ENCODE data around the gene PIK3R1.

Gene PIK3R1

DNA sequence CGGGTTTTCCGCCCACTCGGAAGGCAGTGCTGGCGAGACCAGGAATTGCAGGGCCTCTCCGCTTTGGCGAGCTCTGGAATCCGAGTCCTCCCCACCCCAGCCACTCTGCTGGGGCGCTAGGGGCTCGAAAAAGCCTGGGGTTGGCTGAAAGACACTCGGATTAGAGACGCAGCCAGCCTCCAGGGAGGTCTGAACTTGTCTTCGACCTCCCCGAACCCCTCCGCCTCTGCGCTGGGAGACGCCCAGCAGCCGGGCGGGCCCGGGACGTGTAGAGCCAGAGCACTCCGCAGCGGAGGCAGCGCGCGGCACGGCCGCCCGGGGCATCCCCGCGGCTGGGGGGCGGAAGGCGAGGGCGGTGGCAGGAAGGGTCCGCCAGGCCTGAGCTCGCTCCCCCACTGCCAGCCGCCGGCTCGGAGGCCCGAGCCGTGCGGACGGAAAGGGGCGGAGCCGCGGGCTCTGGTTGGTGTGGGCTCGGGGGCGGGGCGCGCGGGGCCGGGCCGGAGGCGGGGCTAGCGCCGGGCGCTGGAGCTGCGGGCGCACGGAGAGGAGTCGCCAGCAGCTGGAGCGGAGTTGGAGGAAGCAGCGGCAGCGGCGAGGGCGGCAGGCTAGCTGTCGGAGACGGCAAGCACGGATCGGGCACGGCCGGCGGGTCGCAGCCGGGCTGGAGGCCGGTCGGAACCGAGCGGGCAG, at the start of gene PIK3R1:
TSS of gene PIK3R1 (plus strand) at position 549 of the 690 bp plus-strand sequence. CDS start 10,920 bp downstream, outside the sequence.
- peak; percentile 93 for DNase-seq

DNA sequence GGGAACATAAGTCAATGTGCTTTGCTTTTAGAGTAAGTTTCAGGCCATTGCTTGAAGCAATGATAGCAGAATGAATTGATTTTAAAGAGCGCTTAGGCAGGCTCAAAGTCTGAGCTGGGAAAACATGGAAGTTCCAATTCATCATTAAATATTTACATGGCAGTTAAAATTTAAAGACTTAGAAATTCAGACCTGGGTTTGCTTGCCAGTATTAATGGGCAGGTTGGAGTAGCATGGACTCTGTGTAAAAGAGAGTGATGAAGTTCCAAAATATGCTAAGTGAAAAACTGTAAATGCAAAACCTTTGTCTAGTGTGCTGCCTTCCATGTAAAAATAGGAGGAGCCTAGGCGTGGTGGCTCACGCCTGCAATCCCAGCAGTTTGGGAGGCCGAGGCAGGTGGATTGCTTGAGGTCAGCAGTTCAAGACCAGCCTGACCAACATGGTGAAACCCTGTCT, 48.3 kb upstream of the PIK3R1 start:
- no peak for DNase-seq

DNA sequence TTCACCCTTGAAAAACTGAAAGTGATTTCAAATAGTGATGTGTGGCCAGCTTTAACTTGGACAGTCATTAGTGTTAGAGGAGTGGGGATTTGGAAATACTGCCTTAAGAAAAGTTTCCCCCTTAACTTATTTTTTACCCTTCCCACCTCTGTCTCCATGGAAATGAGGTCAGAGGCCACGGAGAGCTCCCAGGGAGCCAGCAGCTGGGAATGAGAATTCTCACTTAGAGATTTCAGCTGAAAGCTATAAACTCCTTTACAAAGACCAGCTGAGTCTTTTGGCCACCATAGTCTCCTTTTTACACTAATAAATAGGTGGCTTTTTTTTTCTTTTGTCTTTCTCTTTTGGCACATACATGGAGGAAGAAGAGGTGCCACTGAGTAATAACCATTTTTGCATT, 45.7 kb upstream of the PIK3R1 start:
- DNase-seq, result no peak

DNA sequence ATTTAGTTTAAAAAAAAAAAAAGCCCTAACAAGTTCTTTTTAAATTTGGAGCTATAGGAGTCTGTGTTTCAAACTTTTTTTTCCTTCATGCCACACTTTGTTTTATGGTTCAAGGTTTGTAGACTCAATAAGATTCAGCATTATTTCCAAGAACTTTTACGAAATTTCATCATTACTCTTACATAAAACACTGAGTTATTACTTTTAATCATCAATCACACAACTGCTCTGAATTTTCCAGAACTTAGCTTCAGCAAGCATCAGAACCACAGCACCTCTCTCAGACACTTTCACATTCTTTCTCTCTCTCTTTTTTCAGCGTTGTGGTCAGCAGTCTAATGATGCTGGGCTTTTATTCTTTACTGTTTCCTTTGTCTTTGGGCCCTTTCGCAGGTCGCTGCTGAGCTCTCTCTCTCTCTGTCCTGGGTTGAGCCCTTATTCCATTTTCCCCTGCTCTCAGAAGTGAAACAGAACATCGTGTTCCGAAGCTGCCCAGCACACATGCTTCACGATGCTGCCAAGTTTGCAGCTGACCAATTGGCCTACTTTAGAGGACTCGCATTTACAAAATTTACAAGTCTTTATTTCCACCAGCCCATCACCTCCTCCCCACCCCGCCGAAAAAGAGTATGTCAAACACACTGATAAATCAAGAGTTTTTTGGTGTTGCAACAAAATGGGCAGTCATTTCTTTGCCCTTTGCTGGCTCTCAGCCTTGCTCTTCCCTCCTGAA, 44.6 kb upstream of the PIK3R1 start:
- DNase-seq, result no peak

DNA sequence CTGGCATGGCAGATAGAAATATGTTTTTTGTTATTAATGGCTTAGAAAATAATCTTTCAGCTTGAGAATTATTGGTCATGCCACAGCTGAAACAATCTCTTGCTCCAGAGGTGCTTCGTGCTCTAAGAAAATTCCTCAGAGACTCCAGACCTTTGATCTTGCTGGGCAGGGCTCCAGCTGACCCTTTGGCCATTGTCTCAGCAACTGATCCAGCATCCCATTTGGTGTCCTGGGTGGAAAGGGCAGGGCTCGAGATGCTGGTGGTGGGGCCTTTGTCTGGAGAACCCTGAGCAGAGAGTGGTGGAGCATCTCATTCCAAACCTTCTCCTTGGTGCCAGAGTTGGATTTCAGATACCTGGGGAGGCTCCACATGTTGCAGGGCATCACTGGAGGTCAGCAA, 43.2 kb upstream of the PIK3R1 start:
- no peak for DNase-seq

DNA sequence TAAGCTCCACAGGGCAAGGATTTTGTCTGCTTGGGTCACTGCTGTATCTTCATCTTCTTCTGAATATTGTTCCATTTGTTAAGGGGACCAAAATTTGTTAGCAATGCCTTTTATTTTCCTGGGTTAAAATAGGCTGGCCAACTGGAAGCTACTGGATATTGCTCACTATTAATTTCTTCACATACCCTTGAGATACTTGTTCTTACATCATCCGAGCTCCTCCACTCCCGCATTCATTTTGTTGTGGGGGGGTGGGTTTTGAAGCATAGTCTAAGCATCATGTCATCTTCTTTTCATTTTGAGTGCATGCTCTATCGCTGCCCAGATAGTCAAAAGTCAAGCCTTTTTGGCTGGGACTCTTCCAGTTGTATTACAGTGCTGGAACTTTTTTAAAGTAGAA, 42.5 kb upstream of the PIK3R1 start:
- no peak for DNase-seq

DNA sequence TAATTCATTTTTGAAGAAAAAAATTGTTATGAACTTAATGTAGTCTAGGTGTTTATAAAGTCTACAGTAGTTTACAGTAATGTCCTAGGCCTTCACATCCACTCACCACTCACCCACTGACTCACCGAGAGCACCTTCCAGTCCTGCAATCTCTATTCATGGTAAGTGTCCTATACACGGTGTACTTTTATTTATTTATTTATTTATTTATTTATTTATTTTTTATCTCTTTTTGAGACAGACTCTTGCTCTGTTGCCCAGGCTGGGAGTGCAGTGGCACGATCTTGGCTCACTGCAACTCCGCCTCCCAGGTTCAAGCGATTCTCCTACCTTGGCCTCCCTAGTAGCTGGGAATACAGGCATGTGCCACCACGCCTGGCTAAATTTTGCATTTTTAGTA, 39.3 kb upstream of the PIK3R1 start:
- no peak for DNase-seq

DNA sequence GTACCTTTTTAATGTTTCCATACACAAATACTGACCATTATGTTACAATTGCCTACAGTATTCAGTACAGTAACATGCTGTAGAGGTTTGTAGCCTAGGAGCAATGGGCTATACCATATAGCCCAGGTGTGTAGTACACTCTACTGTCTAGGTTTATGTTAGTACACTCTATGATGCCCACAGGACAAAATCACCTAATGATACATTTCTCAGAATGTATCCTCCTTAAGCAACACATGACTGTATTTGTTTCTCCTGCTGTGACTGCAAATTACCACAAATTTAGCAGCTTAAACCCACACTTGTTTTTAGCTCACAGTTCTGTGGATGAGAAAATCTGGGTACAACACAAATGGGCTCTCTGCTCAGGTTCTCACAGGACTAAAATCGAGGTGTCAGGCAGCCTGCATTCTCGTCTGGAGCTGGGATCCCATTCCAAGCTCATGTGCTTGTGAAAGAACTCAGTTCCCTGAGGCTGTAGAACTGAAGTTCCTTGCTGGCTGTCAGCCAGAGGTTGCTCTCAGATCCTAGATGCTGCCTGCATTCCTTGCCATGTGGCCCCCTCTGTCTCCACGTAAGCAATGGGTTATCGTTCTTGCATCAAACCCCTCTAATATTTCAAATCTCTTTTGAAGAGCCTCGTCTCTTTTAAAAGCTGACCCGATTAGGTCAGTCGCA, 38.6 kb upstream of the PIK3R1 start:
- no peak for DNase-seq

DNA sequence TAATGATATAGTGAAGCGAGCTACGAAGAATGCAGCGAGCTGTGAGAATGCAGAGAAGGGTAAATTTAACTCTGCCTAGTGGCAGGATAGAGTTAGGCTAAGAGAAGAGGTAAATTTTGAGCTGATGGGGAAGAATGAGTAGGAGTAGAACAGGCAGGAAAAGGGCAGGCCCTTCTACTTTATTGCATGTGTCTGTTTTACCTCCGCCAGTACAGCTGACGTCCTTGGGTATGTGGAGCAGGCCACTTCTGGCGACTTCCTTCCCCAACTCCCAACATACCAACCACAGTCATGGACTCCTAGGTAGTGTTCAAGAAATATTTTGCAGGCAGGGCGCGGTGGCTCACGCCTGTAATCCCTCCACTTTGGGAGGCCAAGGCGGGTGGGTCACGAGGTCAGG, 37.9 kb upstream of the PIK3R1 start:
- no peak for DNase-seq

DNA sequence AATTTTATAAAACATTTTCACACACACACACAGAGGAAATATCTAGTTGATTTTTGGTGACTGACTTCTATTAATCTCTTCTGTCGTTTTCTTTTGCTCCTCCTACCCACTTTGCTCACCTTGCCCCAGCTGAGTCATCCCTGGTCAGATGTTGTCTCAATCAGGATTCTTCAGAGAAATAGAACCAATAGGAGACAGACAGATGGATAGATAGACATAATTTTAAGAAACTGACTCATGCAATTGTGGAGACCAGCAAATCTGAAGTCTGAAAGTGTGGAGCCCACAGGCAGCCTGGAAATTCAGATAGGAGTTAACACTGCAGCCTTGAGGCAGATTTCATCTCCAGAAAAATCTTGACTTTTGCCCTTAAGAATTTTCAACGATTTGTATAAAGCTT, 37.0 kb upstream of the PIK3R1 start:
- no peak for DNase-seq

DNA sequence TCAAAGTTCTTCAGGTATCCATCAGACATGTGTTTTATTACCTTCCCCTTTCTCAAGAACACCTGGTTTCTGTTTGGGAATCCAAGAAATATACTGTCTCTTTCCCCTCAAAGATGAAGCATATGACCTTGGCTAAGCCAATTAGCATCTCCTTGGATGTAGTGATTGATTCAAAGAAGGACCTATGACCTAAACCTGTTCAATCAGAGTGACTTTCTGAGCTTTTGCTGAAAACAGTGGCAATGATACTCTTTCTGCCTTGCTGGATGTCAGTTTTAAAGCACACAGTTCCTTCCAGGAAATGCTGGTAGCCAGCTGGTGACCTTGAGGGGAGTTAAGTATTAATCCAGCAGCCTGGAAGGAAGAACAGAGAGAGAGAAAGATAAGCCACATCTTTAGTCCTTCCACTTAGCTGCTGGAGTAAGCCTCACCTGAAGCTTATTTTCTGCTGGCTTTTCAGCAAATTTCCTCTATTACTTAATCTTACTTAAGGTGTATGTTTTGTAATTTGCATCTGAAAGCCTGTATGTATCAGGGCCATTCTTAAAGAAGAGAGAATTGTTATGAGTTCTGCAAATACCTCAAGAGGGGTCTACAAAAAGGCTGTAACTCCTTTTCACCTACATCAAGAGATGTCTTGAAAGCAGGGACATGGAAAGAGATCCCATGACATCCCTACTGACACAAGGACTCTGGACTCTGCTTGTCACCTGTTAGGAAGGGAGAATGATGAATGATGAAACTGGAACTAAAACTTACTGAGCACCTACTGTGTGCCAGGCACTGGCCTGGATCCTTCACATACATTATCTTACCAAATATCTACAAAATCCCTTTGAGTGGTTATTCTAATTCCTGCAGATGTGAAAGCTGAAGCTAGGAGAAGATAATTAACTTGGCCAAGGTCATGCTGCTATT, 35.2 kb upstream of the PIK3R1 start:
- no peak for DNase-seq

DNA sequence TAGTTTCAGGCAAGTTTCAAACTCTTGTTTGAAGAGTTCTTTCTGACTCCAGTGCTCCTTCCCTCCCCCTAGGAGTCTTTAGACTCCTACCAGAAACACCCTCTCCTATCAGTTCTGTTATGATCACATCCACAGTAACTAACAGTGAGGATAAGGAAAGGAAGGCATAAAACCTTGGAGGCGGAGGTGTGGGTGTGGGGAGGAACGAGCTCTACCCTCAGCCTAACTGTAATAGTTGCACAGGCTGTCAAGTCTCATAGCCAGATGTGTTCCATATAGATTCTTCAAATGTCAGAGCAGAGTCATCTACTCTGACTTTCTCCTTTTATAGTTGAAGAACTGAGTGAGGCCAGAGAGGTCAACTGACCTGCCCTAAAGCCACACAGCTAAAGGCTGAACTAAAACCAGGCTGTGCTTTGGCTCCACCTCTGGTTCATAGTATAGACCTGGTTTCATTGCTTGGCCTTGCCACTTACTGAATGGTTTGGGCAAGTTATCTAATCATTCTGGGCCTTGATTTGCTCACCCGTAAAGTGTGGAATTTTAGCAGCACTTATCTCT, 34.4 kb upstream of the PIK3R1 start:
- no peak for DNase-seq

DNA sequence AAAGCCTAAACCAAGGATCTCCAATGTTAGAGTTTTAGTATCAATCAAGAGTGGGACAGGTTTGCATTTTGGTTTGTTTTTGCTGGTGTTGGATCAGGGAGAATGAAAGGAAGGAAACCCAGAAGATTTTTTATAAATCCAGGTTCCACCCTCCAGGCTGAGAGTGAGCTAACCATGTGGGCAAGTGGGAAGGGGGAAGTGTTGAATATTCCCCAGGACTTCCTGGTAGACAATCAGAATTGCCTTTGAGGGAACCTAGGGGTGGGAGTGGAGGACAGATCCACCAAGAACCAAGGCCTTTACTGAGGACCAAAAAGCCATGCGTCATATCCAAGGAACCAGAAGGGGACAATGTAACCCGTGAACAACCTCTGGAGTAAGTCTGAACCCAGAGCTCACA, 33.5 kb upstream of the PIK3R1 start:
- DNase-seq, result no peak

DNA sequence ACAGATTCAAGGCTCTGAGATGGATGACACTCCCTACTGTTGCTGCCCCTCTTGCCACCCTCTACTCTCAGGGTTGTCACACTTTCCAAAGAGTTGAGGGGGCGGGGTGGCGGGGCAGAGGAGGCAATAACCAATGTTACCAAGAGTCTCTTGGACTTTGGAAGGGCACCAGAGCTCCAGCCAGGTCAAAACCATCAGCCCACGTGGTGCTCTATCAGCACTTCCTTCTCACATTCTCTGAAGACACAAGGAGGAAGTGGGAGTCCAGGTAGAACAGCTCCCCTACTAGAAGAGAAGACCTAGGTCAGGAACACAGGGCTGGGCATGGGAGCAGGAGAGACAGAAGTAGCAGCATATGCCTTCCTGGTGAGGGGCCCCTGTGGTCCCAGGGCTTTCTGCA, 33.0 kb upstream of the PIK3R1 start:
- no peak for DNase-seq

DNA sequence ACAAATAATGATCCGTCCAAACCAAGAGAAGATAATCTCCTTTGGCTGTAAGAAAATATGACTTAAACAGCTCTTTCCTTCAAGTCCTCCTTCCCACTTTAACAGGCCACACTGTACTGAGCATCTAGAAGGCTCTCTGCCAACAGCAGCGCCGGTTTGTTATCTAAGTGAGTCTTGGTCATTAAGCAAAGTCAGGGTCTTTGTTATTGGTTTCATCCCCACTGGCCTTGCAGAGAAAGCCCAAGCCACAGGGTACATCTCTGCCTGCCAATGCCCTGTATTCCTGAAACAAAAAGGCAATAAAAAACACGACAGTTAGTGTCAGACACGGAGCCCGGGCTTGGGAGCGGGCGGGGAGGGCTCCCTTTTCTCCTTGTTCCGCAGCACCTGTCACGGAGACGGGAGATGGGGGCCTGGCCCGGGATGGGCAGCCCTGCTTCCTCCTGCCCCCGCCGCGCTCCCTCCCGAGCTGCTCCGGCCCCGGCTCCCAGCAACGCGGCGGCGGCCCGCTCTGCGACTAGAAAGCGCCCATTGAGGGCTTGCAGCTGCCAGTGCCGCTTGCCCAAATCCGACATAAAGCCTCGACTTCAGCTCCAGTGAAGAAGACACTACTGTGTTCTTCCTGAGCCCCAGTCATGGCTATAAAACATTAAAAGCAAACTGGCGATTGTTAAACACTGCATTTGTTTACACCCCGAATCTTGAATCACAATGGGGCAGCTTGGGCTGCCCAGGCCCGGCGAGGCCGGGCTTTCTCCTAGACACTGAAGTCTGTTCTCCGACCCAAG, 28.1 kb upstream of the PIK3R1 start:
- DNase-seq, result no peak

DNA sequence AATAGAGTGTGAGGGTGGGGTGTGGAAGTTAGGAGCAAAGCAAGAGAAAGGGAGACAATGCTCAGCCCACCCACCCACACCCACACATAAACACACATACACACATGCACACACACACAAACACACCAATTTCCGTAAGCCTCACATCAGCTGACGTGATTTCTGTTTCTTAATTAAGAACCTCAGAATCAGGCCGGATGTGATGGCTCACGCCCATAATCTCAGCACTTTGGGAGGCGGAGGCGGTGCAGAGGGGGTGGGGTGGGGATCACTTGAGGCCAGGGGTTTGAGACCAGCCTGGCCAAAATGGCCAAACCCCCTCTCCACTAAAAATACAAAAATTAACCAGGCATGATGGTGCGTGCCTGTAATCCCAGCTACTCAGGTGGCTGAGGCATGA, 26.4 kb upstream of the PIK3R1 start:
- peak; percentile 17 for DNase-seq

DNA sequence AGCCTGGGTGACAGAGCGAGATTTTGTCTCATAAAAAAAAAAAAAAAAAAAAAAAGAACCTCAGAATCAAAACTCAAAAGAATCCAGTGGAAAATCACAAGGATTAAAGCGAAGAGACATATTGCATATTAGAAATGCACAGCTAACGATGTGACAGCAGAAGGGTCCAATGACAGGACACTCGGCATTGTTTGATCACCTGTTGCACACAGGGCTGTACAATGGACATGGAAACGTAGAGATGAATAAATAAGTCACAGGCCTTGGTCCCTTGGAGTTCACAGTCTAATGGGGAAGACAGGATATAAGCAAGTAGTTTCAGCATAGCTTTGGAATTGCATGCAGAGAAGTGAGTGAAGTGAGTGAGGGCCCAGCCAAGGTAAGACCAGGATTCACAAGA, 25.9 kb upstream of the PIK3R1 start:
- DNase-seq, result no peak

DNA sequence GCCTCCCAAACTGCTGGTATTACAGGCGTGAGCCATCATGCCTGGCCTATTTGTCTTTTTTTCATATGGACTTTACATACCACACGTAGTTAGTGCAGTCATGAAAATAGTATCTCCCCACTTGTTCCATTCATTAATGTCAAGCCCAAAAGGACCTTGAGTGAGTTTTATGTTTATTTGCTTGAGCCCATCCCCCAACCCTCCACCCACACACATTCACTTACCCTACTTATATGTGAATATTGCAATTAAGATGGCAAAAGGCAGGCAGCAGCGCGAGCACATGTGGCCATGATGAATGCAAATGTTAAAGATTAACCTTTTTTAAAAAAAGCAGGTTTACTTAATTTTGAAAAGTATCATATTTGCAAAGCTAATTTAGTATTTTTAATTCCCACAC, 24.9 kb upstream of the PIK3R1 start:
- no peak for DNase-seq

DNA sequence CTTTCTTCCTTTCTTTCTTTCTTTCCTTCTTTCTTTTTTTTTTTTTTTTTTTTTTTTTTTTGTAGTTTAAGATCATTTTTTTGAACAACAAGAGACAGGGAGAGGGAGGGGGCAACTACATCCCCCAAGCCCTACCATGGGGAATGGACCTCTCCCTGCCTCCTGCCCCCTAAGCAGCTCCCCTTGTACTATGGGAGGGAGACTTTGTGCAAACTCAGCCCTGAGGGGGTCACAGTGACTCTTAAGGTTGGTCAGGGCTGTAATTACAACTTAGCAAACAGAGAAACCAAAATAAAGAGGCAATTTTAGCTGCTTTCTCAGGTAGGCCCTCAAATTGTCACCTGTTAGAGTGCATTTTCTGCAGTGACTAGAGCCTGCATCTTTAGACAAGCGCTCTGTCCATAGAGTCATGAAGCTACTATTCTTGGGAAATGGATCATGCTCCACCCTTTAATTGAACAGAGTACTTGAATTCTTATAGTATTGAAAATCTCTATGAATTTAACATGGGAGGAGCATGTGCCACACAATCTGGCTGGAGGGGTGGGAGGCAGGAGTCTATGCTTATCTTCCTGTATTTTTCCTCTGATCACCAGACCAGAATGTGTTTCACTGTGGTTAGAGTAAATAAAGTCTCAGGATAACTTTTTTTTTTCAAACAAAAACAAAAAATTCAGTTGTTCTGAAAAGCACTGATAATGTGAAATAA, 24.3 kb upstream of the PIK3R1 start:
- DNase-seq, result no peak

DNA sequence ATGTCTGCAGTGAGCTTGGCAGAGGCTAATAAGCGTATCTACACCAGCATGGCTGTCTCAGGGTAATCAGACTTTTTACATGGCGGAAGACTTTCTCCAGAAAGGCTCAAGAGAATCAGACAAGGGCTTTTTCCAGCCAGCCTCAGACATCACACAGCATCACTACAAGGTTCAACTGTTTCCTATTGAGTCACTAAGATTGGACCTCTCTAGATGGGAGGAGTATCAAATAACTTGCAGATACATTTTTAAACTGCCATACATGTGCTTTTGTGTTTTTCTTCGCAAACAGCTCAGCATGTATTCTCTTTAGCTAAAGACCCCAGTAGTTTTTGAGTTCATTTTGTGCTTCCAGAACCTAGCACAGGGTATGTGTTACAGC, 22.9 kb upstream of the PIK3R1 start:
- DNase-seq, result no peak

DNA sequence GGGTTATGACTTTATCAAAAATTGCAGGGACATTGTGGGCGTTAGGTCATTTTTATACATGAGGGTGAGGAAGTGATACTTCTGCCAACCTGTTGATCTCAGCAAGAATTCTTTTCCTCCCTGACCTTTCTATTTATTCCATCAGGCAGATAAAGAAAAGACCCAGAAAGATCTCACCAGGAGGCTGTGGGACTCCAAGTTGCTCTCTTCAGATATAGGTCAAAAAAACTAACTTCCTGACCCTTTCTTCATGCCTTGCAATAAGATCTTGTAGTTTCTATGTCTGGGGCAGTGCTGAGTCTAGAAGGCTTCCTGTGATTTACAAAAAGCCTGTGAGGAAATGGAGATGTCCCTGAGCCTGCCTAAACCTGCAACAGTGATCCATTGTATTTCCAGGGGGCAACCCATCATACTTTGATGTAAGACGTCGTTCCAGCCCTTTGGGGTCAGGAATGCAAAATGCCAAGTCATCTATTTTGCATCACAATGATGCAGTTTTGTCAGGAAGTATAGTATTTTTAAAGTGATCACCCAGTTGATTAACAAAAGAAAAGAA, 22.0 kb upstream of the PIK3R1 start:
- DNase-seq, result no peak
